ENCODE data around the gene PRRC2A. TPM values are rescaled to one million over a fixed set of nuclear protein-coding genes. Genes with fewer than 3 reads are reported as not detected.

Gene PRRC2A
- total RNA-seq, 2 experiments from 2014 or later = 206 to 215 TPM

DNA sequence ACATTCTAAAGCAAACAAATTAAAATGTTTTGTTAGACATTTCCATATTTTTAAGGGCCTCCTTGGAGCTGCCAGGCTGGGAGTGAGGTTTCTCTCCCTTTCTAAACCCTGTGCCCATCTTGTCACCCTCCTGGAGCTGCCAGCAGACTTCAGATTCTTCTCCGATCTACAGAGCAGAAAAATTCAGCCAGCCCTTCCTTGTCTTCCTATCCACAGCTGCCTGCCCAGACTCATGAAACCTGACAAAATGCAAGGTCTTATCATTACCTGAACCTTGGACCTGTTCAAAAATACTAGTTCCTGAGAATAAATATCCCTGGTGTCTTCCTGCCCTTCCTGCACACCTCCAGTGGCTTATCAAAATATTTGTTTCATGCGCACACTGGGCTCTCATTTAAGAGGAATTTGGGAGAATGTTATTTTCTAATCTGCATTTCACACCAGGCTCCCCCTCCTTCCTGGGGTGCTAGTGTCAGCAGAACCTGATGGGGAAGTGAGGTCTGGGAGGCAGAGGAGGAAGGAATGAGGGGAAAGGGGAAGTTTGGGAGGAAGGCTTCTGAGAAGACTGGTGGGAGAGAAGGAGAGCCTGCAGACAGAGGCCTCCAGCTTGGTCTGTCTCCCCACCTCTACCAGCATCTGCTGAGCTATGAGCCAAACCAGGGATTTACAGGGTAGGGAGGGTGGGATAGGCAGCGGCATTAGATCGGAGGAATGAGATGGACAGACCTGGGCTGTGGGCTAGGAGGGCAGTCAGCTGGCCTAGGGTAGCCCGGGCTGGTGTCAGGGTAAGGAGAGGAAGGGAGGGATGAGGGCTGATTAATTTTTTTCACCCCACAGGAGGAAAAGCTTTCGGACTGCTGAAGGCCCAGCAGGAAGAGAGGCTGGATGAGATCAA, 5.6 kb upstream of the PRRC2A start, which contains the start of gene AIF1:
Gene AIF1, plus strand, starts transcription at position 551 of the 895 bp plus-strand sequence. Its CDS starts 96 bp downstream, at position 647.
- TF ChIP-seq, protein P1, sequence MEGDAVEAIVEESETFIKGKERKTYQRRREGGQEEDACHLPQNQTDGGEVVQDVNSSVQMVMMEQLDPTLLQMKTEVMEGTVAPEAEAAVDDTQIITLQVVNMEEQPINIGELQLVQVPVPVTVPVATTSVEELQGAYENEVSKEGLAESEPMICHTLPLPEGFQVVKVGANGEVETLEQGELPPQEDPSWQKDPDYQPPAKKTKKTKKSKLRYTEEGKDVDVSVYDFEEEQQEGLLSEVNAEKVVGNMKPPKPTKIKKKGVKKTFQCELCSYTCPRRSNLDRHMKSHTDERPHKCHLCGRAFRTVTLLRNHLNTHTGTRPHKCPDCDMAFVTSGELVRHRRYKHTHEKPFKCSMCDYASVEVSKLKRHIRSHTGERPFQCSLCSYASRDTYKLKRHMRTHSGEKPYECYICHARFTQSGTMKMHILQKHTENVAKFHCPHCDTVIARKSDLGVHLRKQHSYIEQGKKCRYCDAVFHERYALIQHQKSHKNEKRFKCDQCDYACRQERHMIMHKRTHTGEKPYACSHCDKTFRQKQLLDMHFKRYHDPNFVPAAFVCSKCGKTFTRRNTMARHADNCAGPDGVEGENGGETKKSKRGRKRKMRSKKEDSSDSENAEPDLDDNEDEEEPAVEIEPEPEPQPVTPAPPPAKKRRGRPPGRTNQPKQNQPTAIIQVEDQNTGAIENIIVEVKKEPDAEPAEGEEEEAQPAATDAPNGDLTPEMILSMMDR (IDR thresholded peaks at IDR 0.05) = no peak
- Histone ChIP-seq H3K4me3 (ENCODE audit: low read length) (peak within 1 kb of the TSS; percentile 46), H3K36me3 (ENCODE audit: insufficient read depth, low read length) (no peaks in the 10 kb centered on the region), H3K27me3 (ENCODE audit: control insufficient read depth in 1 of 2, insufficient read depth in 2 of 2, low read length in 2 of 2) (no peaks in the 10 kb centered on the region), H3K9me3 (ENCODE audit: control insufficient read depth in 1 of 2, insufficient read depth in 1 of 2, low read length in 2 of 2) (no peaks in the 10 kb centered on the region), H3K4me1 (ENCODE audit: insufficient read depth, low read length) (peaks cover 27% of the 10 kb centered on the region), H3K27ac (ENCODE audit: low read depth in 1 of 2, low read length in 2 of 2) (peak within 1 kb of the TSS in 1 of 2 donors; percentile 29)
- CTCF ChIA-PET = interaction anchor here (0.9 to 1.6 kb wide), 2 partner anchors 16 to 18 kb away, joined by 3 to 7 read pairs; no protein-coding TSS in a partner anchor
- Mint-ChIP-seq H3K36me3 (ENCODE audit: low read depth) (peaks cover under 1% of the 10 kb centered on the region), H3K4me3 (peak within 1 kb of the TSS; percentile 85), H3K27ac (peak within 1 kb of the TSS; percentile 86), H3K27me3 (no peaks in the 10 kb centered on the region), H3K4me1 (ENCODE audit: low read depth) (peaks cover 35% of the 10 kb centered on the region), H3K9me3 (no peaks in the 10 kb centered on the region)
- ATAC-seq (ENCODE audit: poor library complexity) = no peak
- intact Hi-C loops (cut with DNase I, micrococcal nuclease) = no loop called here
- DNase-seq = peak in 1 of 14 experiments; percentile 46
- POLR2A ChIA-PET = interaction anchor here (1.0 to 1.5 kb wide), 4 partner anchors 12 to 74 kb away, joined by 3 to 5 read pairs (median 4); partner anchors contain the start of gene GPANK1

DNA sequence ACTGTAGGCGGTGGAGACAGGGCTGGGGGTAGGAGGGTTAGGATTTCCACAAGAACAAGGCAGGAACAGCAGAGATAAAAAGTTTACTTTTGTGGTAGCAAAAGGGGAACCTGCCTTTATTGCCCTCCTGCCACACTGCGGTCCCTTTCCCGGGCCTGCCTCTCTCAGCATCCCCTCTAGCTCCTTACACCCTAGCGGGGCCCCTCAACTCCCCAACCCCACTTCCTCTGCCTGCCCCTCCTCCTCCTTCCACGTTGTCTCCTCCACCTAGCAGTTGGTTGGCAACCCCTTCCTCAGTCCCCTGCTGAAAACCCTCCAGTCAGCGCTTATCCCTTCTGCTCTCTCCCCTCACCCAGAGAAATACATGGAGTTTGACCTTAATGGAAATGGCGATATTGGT, 4.8 kb upstream of the PRRC2A start:
- H3K9me3 ChIP-seq (ENCODE audit: control insufficient read depth in 1 of 2, insufficient read depth in 1 of 2, low read length in 2 of 2) = no peaks in the 10 kb centered on the region
- DNase-seq (peak in 8 of 14 experiments; percentile 12 to 62 (median 35)), ATAC-seq (ENCODE audit: poor library complexity) (no peak)
- H3K27ac Mint-ChIP-seq = peak overlapping the region; percentile 86
- peaks cover 5% of the 10 kb centered on the region for H3K36me3 Mint-ChIP-seq (ENCODE audit: low read depth)
- peak overlapping the region; percentile 46 for H3K4me3 ChIP-seq (ENCODE audit: low read length)
- peak overlapping the region; percentile 85 for H3K4me3 Mint-ChIP-seq
- H3K27ac ChIP-seq (ENCODE audit: low read depth in 1 of 2, low read length in 2 of 2) = peak overlapping the region in 1 of 2 donors; percentile 29
- H3K36me3 ChIP-seq (ENCODE audit: insufficient read depth, low read length) = no peaks in the 10 kb centered on the region
- ChIA-PET CTCF (interaction anchor here (1.6 kb wide), 1 partner anchor 17 kb away, joined by 7 read pairs; no protein-coding TSS in a partner anchor), POLR2A (interaction anchor here (1.0 to 1.5 kb wide), 4 partner anchors 11 to 74 kb away, joined by 3 to 5 read pairs (median 4); partner anchors contain the start of gene GPANK1)
- no peaks in the 10 kb centered on the region for H3K27me3 Mint-ChIP-seq
- H3K9me3 Mint-ChIP-seq = no peaks in the 10 kb centered on the region
- TF ChIP-seq, protein P1 (IDR thresholded peaks at IDR 0.05) = no peak
- H3K4me1 ChIP-seq (ENCODE audit: insufficient read depth, low read length) = peaks cover 27% of the 10 kb centered on the region
- intact Hi-C loops (cut with DNase I, micrococcal nuclease) = no loop called here
- H3K27me3 ChIP-seq (ENCODE audit: control insufficient read depth in 1 of 2, insufficient read depth in 2 of 2, low read length in 2 of 2) = no peaks in the 10 kb centered on the region
- H3K4me1 Mint-ChIP-seq (ENCODE audit: low read depth) = peaks cover 40% of the 10 kb centered on the region

DNA sequence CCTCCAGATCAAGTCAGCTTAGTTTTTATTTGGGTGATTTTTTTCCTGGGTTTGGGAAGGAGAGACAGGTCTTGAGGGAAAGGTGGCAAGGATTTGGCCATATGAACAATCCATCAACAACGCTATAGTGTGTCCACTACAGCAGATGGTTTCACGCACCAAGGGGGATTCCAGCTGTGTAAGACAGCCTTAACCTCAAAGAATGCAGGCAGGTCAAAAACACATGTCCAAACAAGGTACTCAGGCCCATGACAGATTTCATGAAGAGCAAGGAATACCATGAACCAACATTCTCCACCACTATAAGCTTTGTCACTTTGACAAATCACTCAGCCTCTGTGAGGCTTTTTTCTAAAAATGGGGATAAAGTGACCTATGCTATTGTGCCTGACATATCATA, 3.5 kb upstream of the PRRC2A start:
- Mint-ChIP-seq H3K36me3 (ENCODE audit: low read depth) (peaks cover 14% of the 10 kb centered on the region), H3K27ac (peak overlapping the region; percentile 86), H3K4me1 (ENCODE audit: low read depth) (peaks cover 49% of the 10 kb centered on the region), H3K9me3 (no peaks in the 10 kb centered on the region), H3K27me3 (no peaks in the 10 kb centered on the region), H3K4me3 (peak overlapping the region; percentile 76)
- ATAC-seq (ENCODE audit: poor library complexity) (no peak), DNase-seq (no peak)
- ChIA-PET CTCF (interaction anchor here (1.0 to 1.6 kb wide), 2 partner anchors 18 kb away, joined by 3 to 7 read pairs; no protein-coding TSS in a partner anchor), POLR2A (interaction anchor here (1.5 kb wide), 1 partner anchor 34 kb away, joined by 3 read pairs; no protein-coding TSS in a partner anchor)
- Histone ChIP-seq H3K9me3 (ENCODE audit: control insufficient read depth in 1 of 2, insufficient read depth in 1 of 2, low read length in 2 of 2) (no peaks in the 10 kb centered on the region), H3K4me1 (ENCODE audit: insufficient read depth, low read length) (peaks cover 40% of the 10 kb centered on the region), H3K36me3 (ENCODE audit: insufficient read depth, low read length) (no peaks in the 10 kb centered on the region), H3K4me3 (ENCODE audit: low read length) (no peak overlapping the region), H3K27ac (ENCODE audit: low read depth in 1 of 2, low read length in 2 of 2) (no peak overlapping the region), H3K27me3 (ENCODE audit: control insufficient read depth in 1 of 2, insufficient read depth in 2 of 2, low read length in 2 of 2) (no peaks in the 10 kb centered on the region)
- TF ChIP-seq, protein P1 (IDR thresholded peaks at IDR 0.05) = no peak
- intact Hi-C loops (cut with DNase I, micrococcal nuclease) = no loop called here

All from CD4-positive, alpha-beta T cell (primary cell).